ENCODE data around the gene MMP12.

The MMP12 gene

DNA sequence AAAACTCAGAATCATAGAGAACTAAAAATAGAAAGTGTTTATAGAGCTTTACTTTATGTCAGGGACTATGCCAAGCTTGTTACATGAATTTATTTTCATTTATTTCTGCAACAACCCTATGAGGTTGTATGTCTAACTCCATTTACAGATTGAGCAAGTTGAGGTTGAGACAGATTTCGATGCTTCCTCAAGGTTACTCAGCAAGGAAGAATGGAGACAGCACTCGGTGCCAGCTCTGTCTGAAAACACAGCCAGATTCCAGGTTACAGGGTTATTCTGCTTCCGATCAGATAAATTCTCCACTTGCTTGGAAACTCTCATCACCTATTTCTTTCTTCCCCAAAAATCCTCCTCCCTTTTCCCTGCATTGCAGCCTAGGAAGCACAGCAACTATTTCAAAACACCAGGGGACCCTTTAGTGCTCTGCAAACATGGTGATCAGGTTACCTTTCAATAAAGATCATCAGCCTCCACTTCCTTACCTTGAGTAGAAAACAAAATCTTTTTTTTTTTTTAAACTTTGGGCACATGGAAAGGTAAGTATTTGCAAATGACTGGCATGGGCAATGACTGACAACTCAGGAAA is 38.4 kb downstream of the MMP12 start:
- Histone ChIP-seq H3K36me3 (replicated peaks; ENCODE audit: low read depth, low read length) (no peaks in the 10 kb centered on the region), H2AFZ (ENCODE audit: low read depth, low read length) (no peak overlapping the region), H3K4me2 (ENCODE audit: low read length) (no peak overlapping the region), H3K9me3 (ENCODE audit: insufficient read depth, low read length) (no peaks in the 10 kb centered on the region), H3K79me2 (ENCODE audit: low read length) (no peaks in the 10 kb centered on the region), H4K20me1 (ENCODE audit: insufficient read depth, low read length) (no peaks in the 10 kb centered on the region), H3K27ac (ENCODE audit: low read length) (no peak overlapping the region), H3K4me1 (ENCODE audit: low read length) (no peaks in the 10 kb centered on the region), H3K27me3 (ENCODE audit: low read depth, low read length) (no peaks in the 10 kb centered on the region), H3K4me3 (ENCODE audit: low read length) (no peak overlapping the region), H3K9ac (ENCODE audit: low read length) (no peak overlapping the region)
- TF ChIP-seq EZH2phosphoT487 (IDR thresholded peaks at IDR 0.05; ENCODE audit: low read depth), result no peak
- TF ChIP-seq, protein P1, sequence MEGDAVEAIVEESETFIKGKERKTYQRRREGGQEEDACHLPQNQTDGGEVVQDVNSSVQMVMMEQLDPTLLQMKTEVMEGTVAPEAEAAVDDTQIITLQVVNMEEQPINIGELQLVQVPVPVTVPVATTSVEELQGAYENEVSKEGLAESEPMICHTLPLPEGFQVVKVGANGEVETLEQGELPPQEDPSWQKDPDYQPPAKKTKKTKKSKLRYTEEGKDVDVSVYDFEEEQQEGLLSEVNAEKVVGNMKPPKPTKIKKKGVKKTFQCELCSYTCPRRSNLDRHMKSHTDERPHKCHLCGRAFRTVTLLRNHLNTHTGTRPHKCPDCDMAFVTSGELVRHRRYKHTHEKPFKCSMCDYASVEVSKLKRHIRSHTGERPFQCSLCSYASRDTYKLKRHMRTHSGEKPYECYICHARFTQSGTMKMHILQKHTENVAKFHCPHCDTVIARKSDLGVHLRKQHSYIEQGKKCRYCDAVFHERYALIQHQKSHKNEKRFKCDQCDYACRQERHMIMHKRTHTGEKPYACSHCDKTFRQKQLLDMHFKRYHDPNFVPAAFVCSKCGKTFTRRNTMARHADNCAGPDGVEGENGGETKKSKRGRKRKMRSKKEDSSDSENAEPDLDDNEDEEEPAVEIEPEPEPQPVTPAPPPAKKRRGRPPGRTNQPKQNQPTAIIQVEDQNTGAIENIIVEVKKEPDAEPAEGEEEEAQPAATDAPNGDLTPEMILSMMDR (IDR thresholded peaks at IDR 0.05; ENCODE audit: low read depth, low read length), result no peak

DNA sequence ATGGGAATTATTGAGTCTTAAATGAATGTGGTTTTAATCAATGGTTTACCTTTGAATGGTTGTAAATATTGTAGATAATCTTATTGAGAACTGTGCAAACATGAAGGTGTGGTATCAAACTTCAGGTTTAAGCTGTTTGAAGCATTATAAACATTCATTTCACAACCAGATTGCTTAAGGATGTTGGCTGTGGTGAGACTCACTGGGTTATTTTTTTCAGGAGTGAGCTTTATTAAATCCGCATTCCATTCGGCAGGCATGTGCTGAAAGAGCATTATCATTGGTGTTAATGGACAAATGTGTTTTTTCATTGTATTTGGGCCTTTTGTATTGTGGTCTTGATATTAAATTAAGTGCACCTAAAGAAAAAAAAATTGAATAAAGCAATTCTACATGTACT is 41.1 kb downstream of the MMP12 start:
- Histone ChIP-seq H3K27ac (ENCODE audit: low read length) (no peak overlapping the region), H3K9ac (ENCODE audit: low read length) (no peak overlapping the region), H2AFZ (ENCODE audit: low read depth, low read length) (no peak overlapping the region), H3K79me2 (ENCODE audit: low read length) (no peaks in the 10 kb centered on the region), H3K4me3 (ENCODE audit: low read length) (no peak overlapping the region), H3K4me1 (ENCODE audit: low read length) (peaks cover 7% of the 10 kb centered on the region), H3K4me2 (ENCODE audit: low read length) (no peak overlapping the region), H3K27me3 (ENCODE audit: low read depth, low read length) (no peaks in the 10 kb centered on the region), H3K9me3 (ENCODE audit: insufficient read depth, low read length) (no peaks in the 10 kb centered on the region), H3K36me3 (replicated peaks; ENCODE audit: low read depth, low read length) (no peaks in the 10 kb centered on the region), H4K20me1 (ENCODE audit: insufficient read depth, low read length) (no peaks in the 10 kb centered on the region)
- TF ChIP-seq EZH2phosphoT487 (IDR thresholded peaks at IDR 0.05; ENCODE audit: low read depth), result no peak
- TF ChIP-seq, protein P1 (IDR thresholded peaks at IDR 0.05; ENCODE audit: low read depth, low read length), result no peak

DNA sequence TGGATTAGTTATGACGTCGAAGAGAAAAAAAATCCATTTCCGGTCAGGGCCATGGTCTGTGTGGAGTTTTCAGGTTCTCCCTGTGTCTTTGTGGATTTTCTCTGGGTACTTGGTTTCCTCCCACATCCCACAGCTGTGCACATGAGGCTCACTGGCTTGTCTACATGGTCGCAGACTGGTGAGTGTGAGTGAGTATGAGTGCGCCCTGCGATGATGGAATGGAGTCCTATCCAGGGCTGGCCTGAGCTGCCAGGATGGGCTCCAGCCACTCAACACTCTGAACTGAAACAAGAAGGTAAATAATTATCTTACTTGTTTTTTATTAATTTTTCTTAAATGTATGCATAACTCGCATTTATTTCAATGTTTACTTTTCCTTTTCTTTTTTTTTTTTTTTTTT is 42.2 kb downstream of the MMP12 start:
- Histone ChIP-seq H3K9ac (ENCODE audit: low read length) (no peak overlapping the region), H3K4me2 (ENCODE audit: low read length) (no peak overlapping the region), H3K4me1 (ENCODE audit: low read length) (peaks cover 7% of the 10 kb centered on the region), H4K20me1 (ENCODE audit: insufficient read depth, low read length) (no peaks in the 10 kb centered on the region), H2AFZ (ENCODE audit: low read depth, low read length) (no peak overlapping the region), H3K27me3 (ENCODE audit: low read depth, low read length) (no peaks in the 10 kb centered on the region), H3K36me3 (replicated peaks; ENCODE audit: low read depth, low read length) (no peaks in the 10 kb centered on the region), H3K4me3 (ENCODE audit: low read length) (no peak overlapping the region), H3K27ac (ENCODE audit: low read length) (no peak overlapping the region), H3K9me3 (ENCODE audit: insufficient read depth, low read length) (no peaks in the 10 kb centered on the region), H3K79me2 (ENCODE audit: low read length) (no peaks in the 10 kb centered on the region)
- TF ChIP-seq, protein P1 (IDR thresholded peaks at IDR 0.05; ENCODE audit: low read depth, low read length), result no peak
- TF ChIP-seq EZH2phosphoT487 (IDR thresholded peaks at IDR 0.05; ENCODE audit: low read depth), result no peak

- no peaks in the 10 kb centered on the region for H4K20me1 ChIP-seq (ENCODE audit: insufficient read depth, low read length)
- H3K4me1 ChIP-seq (ENCODE audit: low read length), result peaks cover 7% of the 10 kb centered on the region
- H3K9me3 ChIP-seq (ENCODE audit: insufficient read depth, low read length), result no peaks in the 10 kb centered on the region
- H3K36me3 ChIP-seq (replicated peaks; ENCODE audit: low read depth, low read length), result no peaks in the 10 kb centered on the region
- TF ChIP-seq, protein P1 (IDR thresholded peaks at IDR 0.05; ENCODE audit: low read depth, low read length), result no peak
- no peak for TF ChIP-seq EZH2phosphoT487 (IDR thresholded peaks at IDR 0.05; ENCODE audit: low read depth)
- no peak overlapping the region for H3K27ac ChIP-seq (ENCODE audit: low read length)
- H3K27me3 ChIP-seq (ENCODE audit: low read depth, low read length), result no peaks in the 10 kb centered on the region
- H2AFZ ChIP-seq (ENCODE audit: low read depth, low read length), result no peak overlapping the region
- no peaks in the 10 kb centered on the region for H3K79me2 ChIP-seq (ENCODE audit: low read length)
- no peak overlapping the region for H3K9ac ChIP-seq (ENCODE audit: low read length)
- H3K4me3 ChIP-seq (ENCODE audit: low read length), result no peak overlapping the region
- H3K4me2 ChIP-seq (ENCODE audit: low read length), result no peak overlapping the region
Observed at GRCh38 chr11:102831489-102832440, 43.0 kb downstream of the MMP12 start.
